ENCODE data around the gene DDX18. TPM values are rescaled to one million over a fixed set of nuclear protein-coding genes. Genes with fewer than 3 reads are reported as not detected.

The DDX18 gene
- total and polyA plus RNA-seq, 3 experiments from 2014 or later, result 46.2 to 151 (median 147) TPM

DNA sequence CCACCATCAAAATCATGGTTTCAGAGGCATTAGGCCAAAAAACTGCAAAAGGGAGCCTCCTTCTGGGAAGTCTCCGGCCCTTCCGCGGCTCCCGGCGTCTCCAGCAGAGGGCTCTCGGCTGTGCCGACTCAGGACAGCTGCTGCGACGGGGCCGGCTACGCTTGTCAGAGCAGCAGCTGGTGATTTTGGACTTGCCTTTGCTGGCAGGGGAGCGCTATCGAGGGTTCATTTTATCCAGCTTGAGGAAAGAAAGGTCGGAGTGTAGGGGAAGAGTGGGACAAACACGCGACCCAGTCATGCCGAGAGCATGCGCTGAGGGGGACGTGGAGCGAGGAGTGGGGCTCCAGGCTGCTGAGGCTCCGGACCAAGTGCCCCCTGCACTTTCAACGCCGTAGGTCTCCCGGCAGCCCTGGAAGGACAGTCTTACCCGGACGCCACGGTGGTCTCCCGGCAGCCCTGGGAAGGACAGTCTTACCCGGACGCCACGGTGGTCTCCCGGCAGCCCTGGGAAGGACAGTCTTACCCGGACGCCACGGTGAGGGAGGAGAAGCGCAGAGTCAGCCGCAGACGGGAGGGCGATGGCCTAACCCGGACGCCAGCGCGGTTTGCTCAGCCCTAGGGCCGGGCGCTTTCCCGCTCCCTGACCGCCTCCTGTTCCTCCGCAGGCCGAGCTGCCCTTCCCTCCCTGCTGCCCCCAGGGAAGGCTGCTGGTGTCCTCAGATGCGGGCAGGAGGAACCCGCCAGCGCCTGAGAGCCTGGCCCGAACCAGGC, 21.7 kb downstream of the DDX18 start:
- CTCF ChIA-PET, result interaction anchor here (0.8 to 1.0 kb wide), 2 partner anchors 22 to 167 kb away, joined by 3 read pairs; partner anchors contain the start of gene DDX18
- H3K9me3 Mint-ChIP-seq, result no peaks in the 10 kb centered on the region
- Histone ChIP-seq H3K27ac (ENCODE audit: low read depth, low read length) (no peak overlapping the region), H3K9me3 (ENCODE audit: low read length) (no peaks in the 10 kb centered on the region), H3K36me3 (ENCODE audit: insufficient read depth, low read length) (peaks cover 3% of the 10 kb centered on the region), H3K27me3 (ENCODE audit: insufficient read depth, low read length, poor library complexity, severe bottlenecking) (no peaks in the 10 kb centered on the region), H3K4me1 (ENCODE audit: insufficient read depth, low read length) (no peaks in the 10 kb centered on the region), H3K4me3 (ENCODE audit: low read length) (no peak overlapping the region)
- POLR2A ChIA-PET, result no interaction called here
- peak overlapping the region in 6 of 8 donors; percentile 35 to 96 (median 80) for H3K27ac Mint-ChIP-seq
- peak; percentile 27 to 56 (median 30) for DNase-seq
- H3K36me3 Mint-ChIP-seq, result peaks cover 0 to 39% (median 14%) of the 10 kb centered on the region in 3 donors
- H3K27me3 Mint-ChIP-seq, result no peaks in the 10 kb centered on the region
- H3K4me3 Mint-ChIP-seq, result peak overlapping the region; percentile 59 to 89 (median 78)
- H3K4me1 Mint-ChIP-seq, result peaks cover 11 to 26% (median 11%) of the 10 kb centered on the region in 3 donors

GRCh38 chr2:117845304-117845703, 30.8 kb downstream of the DDX18 start:
- Histone ChIP-seq H3K9me3 (ENCODE audit: low read length) (no peaks in the 10 kb centered on the region), H3K27ac (ENCODE audit: low read depth, low read length) (no peak overlapping the region), H3K4me1 (ENCODE audit: insufficient read depth, low read length) (no peaks in the 10 kb centered on the region), H3K27me3 (ENCODE audit: insufficient read depth, low read length, poor library complexity, severe bottlenecking) (peaks cover 5% of the 10 kb centered on the region), H3K4me3 (ENCODE audit: low read length) (no peak overlapping the region), H3K36me3 (ENCODE audit: insufficient read depth, low read length) (no peaks in the 10 kb centered on the region)
- ChIA-PET POLR2A (no interaction called here), CTCF (no interaction called here)
- Mint-ChIP-seq H3K9me3 (peaks cover 0 to 2% (median 0%) of the 10 kb centered on the region in 5 donors), H3K27me3 (peaks cover 29 to 35% of the 10 kb centered on the region in 2 donors), H3K4me3 (no peak overlapping the region), H3K27ac (no peak overlapping the region), H3K4me1 (no peaks in the 10 kb centered on the region), H3K36me3 (peaks cover 0 to 8% (median 0%) of the 10 kb centered on the region in 3 donors)
- DNase-seq, result no peak

- peaks cover 33 to 78% of the 10 kb centered on the region in 2 donors for H3K27me3 Mint-ChIP-seq
Measured at GRCh38 chr2:117850015-117850414, 35.5 kb downstream of the DDX18 start.

DNA sequence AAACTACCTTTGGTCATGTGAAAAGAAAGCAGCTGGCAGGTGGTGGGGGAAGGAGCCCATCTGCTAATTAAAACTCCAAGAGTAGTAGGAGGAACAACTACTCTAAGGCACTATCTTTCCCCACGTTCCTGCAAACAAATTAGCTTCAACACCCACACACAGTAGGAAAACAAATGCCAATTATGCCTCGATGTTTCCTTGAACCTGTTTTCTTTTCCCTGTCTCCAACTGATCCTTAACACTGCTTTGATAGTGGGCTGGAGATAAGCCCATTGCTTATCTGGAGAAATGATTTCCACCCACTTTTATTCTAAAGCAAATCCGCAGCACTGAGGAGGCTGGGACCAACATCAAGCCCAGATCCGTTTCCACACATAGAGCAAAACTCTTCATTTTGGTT, 36.0 kb downstream of the DDX18 start:
- Mint-ChIP-seq H3K9me3 (peaks cover 0 to 2% (median 0%) of the 10 kb centered on the region in 5 donors), H3K27ac (no peak overlapping the region), H3K4me1 (no peaks in the 10 kb centered on the region), H3K27me3 (peaks cover 31 to 78% of the 10 kb centered on the region in 2 donors), H3K36me3 (peaks cover 0 to 8% (median 0%) of the 10 kb centered on the region in 3 donors), H3K4me3 (no peak overlapping the region)
- Histone ChIP-seq H3K4me1 (ENCODE audit: insufficient read depth, low read length) (no peaks in the 10 kb centered on the region), H3K4me3 (ENCODE audit: low read length) (no peak overlapping the region), H3K9me3 (ENCODE audit: low read length) (no peaks in the 10 kb centered on the region), H3K27ac (ENCODE audit: low read depth, low read length) (no peak overlapping the region), H3K27me3 (ENCODE audit: insufficient read depth, low read length, poor library complexity, severe bottlenecking) (peaks cover 8% of the 10 kb centered on the region), H3K36me3 (ENCODE audit: insufficient read depth, low read length) (no peaks in the 10 kb centered on the region)
- ChIA-PET CTCF (no interaction called here), POLR2A (no interaction called here)
- DNase-seq, result no peak

More at GRCh38 chr2:117850015-117850414, 35.5 kb downstream of the DDX18 start:
- Histone ChIP-seq H3K9me3 (ENCODE audit: low read length) (no peaks in the 10 kb centered on the region), H3K4me3 (ENCODE audit: low read length) (no peak overlapping the region), H3K4me1 (ENCODE audit: insufficient read depth, low read length) (no peaks in the 10 kb centered on the region), H3K36me3 (ENCODE audit: insufficient read depth, low read length) (no peaks in the 10 kb centered on the region), H3K27me3 (ENCODE audit: insufficient read depth, low read length, poor library complexity, severe bottlenecking) (peaks cover 8% of the 10 kb centered on the region), H3K27ac (ENCODE audit: low read depth, low read length) (no peak overlapping the region)
- ChIA-PET POLR2A (no interaction called here), CTCF (no interaction called here)
- H3K4me1 Mint-ChIP-seq, result no peaks in the 10 kb centered on the region
- peaks cover 0 to 2% (median 0%) of the 10 kb centered on the region in 5 donors for H3K9me3 Mint-ChIP-seq
- H3K36me3 Mint-ChIP-seq, result peaks cover 0 to 8% (median 0%) of the 10 kb centered on the region in 3 donors
- H3K27ac Mint-ChIP-seq, result peak overlapping the region in 1 of 8 donors; percentile 57
- DNase-seq, result no peak
- no peak overlapping the region for H3K4me3 Mint-ChIP-seq

GRCh38 chr2:117851969-117852368, 37.5 kb downstream of the DDX18 start:
- POLR2A ChIA-PET, result no interaction called here
- H3K27ac Mint-ChIP-seq, result no peak overlapping the region
- H3K36me3 ChIP-seq (ENCODE audit: insufficient read depth, low read length), result no peaks in the 10 kb centered on the region
- CTCF ChIA-PET, result no interaction called here
- H3K4me1 ChIP-seq (ENCODE audit: insufficient read depth, low read length), result no peaks in the 10 kb centered on the region
- no peaks in the 10 kb centered on the region for H3K9me3 ChIP-seq (ENCODE audit: low read length)
- no peak overlapping the region for H3K4me3 Mint-ChIP-seq
- H3K27me3 ChIP-seq (ENCODE audit: insufficient read depth, low read length, poor library complexity, severe bottlenecking), result peaks cover 8% of the 10 kb centered on the region
- DNase-seq, result no peak
- H3K27ac ChIP-seq (ENCODE audit: low read depth, low read length), result no peak overlapping the region
- no peak overlapping the region for H3K4me3 ChIP-seq (ENCODE audit: low read length)
- peaks cover 0 to 2% (median 0%) of the 10 kb centered on the region in 5 donors for H3K9me3 Mint-ChIP-seq
- H3K27me3 Mint-ChIP-seq, result peaks cover 26 to 88% of the 10 kb centered on the region in 2 donors
- H3K36me3 Mint-ChIP-seq, result peaks cover 0 to 4% (median 0%) of the 10 kb centered on the region in 3 donors
- no peaks in the 10 kb centered on the region for H3K4me1 Mint-ChIP-seq

- H3K27ac ChIP-seq (ENCODE audit: low read depth, low read length), result no peak overlapping the region
- Mint-ChIP-seq H3K27me3 (peaks cover 15 to 85% of the 10 kb centered on the region in 2 donors), H3K27ac (no peak overlapping the region), H3K9me3 (peaks cover 0 to 2% (median 0%) of the 10 kb centered on the region in 5 donors), H3K36me3 (no peaks in the 10 kb centered on the region), H3K4me1 (no peaks in the 10 kb centered on the region), H3K4me3 (no peak overlapping the region)
- H3K4me3 ChIP-seq (ENCODE audit: low read length), result no peak overlapping the region
- H3K27me3 ChIP-seq (ENCODE audit: insufficient read depth, low read length, poor library complexity, severe bottlenecking), result peaks cover 8% of the 10 kb centered on the region
- DNase-seq, result no peak
- no peaks in the 10 kb centered on the region for H3K36me3 ChIP-seq (ENCODE audit: insufficient read depth, low read length)
- H3K4me1 ChIP-seq (ENCODE audit: insufficient read depth, low read length), result no peaks in the 10 kb centered on the region
- CTCF ChIA-PET, result no interaction called here
- no peaks in the 10 kb centered on the region for H3K9me3 ChIP-seq (ENCODE audit: low read length)
- POLR2A ChIA-PET, result no interaction called here
Measured at GRCh38 chr2:117853316-117853715, 38.8 kb downstream of the DDX18 start.

GRCh38 chr2:117853873-117854272, 39.4 kb downstream of the DDX18 start:
- Mint-ChIP-seq H3K36me3 (no peaks in the 10 kb centered on the region), H3K4me3 (no peak overlapping the region), H3K27ac (no peak overlapping the region), H3K9me3 (peaks cover 0 to 2% (median 0%) of the 10 kb centered on the region in 5 donors), H3K4me1 (no peaks in the 10 kb centered on the region), H3K27me3 (peaks cover 16 to 80% of the 10 kb centered on the region in 2 donors)
- H3K9me3 ChIP-seq (ENCODE audit: low read length), result no peaks in the 10 kb centered on the region
- H3K27ac ChIP-seq (ENCODE audit: low read depth, low read length), result no peak overlapping the region
- H3K4me3 ChIP-seq (ENCODE audit: low read length), result no peak overlapping the region
- no peaks in the 10 kb centered on the region for H3K4me1 ChIP-seq (ENCODE audit: insufficient read depth, low read length)
- ChIA-PET CTCF (no interaction called here), POLR2A (no interaction called here)
- no peak for DNase-seq
- H3K36me3 ChIP-seq (ENCODE audit: insufficient read depth, low read length), result no peaks in the 10 kb centered on the region
- peaks cover 8% of the 10 kb centered on the region for H3K27me3 ChIP-seq (ENCODE audit: insufficient read depth, low read length, poor library complexity, severe bottlenecking)

DNA sequence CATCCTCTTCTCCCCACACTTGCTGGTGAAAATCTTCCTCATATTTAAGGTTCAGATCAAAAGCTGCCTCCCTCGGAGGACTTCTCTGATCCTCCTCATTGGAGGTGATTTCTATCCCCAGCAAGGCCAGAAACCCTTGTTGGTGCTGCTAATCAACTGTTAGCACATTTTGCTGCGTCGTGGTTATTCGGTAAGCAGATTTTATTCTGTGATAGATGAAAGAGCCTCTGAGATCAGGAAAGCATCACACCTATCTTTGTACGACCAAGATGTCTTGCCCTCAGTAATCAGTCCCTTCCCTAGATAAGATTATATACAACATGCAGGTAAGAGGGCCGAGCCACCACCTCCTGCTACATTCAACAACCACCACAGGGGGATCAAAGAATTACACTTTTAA, 40.1 kb downstream of the DDX18 start:
- Histone ChIP-seq H3K36me3 (ENCODE audit: insufficient read depth, low read length) (no peaks in the 10 kb centered on the region), H3K9me3 (ENCODE audit: low read length) (no peaks in the 10 kb centered on the region), H3K27me3 (ENCODE audit: insufficient read depth, low read length, poor library complexity, severe bottlenecking) (peaks cover 3% of the 10 kb centered on the region), H3K4me3 (ENCODE audit: low read length) (no peak overlapping the region), H3K27ac (ENCODE audit: low read depth, low read length) (no peak overlapping the region), H3K4me1 (ENCODE audit: insufficient read depth, low read length) (no peaks in the 10 kb centered on the region)
- ChIA-PET CTCF (no interaction called here), POLR2A (no interaction called here)
- Mint-ChIP-seq H3K27ac (no peak overlapping the region), H3K27me3 (peaks cover 10 to 75% of the 10 kb centered on the region in 2 donors), H3K4me1 (no peaks in the 10 kb centered on the region), H3K9me3 (peaks cover 0 to 2% (median 0%) of the 10 kb centered on the region in 5 donors), H3K4me3 (no peak overlapping the region), H3K36me3 (no peaks in the 10 kb centered on the region)
- DNase-seq, result no peak

Measured in CD8-positive, alpha-beta memory T cell (primary cell).